SK-N-SH treated with all-trans-retinoic acid at 6 μM for 48 hours (cell line): ENCODE data around the gene FAM234A.
"Not testable (repeated sequence)": the region's sequence is repeated elsewhere in the genome, so short reads cannot be mapped to it uniquely, and the experiment has no call there.

Source experiments
- ATAC-seq: fragments of 200-7000 bp; cut with Tn5 transposase; 3 replicates; pipeline ENCODE4 v1.9.1; 2020; ENCODE audit warnings: mild to moderate bottlenecking, moderate library complexity
- ARNTL ChIP-seq: fragments of 450-650 bp; formaldehyde crosslinking; IDR thresholded peaks from 2 replicates; pipeline ENCODE4 v1.5.0; 2020; ENCODE audit warnings: low read depth, mild to moderate bottlenecking, moderate library complexity, borderline replicate concordance
- BACH2 ChIP-seq: fragments of 250-450 bp; sonication (Bioruptor Pico); IDR thresholded peaks from 2 replicates; pipeline ENCODE4 v1.9.0; 2021; ENCODE audit warnings: mild to moderate bottlenecking, borderline replicate concordance
- CSDC2 ChIP-seq: fragments of 250-450 bp; sonication (Bioruptor Pico); IDR thresholded peaks from 2 replicates; pipeline ENCODE4 v1.5.0; 2020; ENCODE audit warnings: mild to moderate bottlenecking, moderate library complexity
- ESRRG ChIP-seq: fragments of 250-450 bp; sonication (Bioruptor Pico); IDR thresholded peaks from 2 replicates; pipeline ENCODE4 v1.6.1; 2021; ENCODE audit warnings: mild to moderate bottlenecking
- GLIS3 ChIP-seq: fragments of 250-450 bp; sonication (Bioruptor Pico); IDR thresholded peaks from 2 replicates; pipeline ENCODE4 v1.5.0; 2020; ENCODE audit warnings: mild to moderate bottlenecking, moderate library complexity
- ISL1 ChIP-seq: fragments of 250-450 bp; sonication (Bioruptor Pico); IDR thresholded peaks from 2 replicates; pipeline ENCODE4 v2.1.2; 2022; ENCODE audit warnings: mild to moderate bottlenecking, moderate library complexity
- OSR1 ChIP-seq: fragments of 250-450 bp; sonication (Bioruptor Pico); IDR thresholded peaks from 2 replicates; pipeline ENCODE4 v1.8.0; 2022; ENCODE audit warnings: moderate library complexity, mild to moderate bottlenecking, inconsistent platforms
- PPARA ChIP-seq: fragments of 250-450 bp; sonication (Bioruptor Pico); IDR thresholded peaks from 2 replicates; pipeline ENCODE4 v1.5.0; 2020; ENCODE audit warnings: mild to moderate bottlenecking, borderline replicate concordance
- TCF4 ChIP-seq: fragments of 250-450 bp; sonication (Bioruptor Pico); IDR thresholded peaks from 2 replicates; pipeline ENCODE4 v1.8.0; 2021; ENCODE audit warnings: mild to moderate bottlenecking, moderate library complexity, borderline replicate concordance
- TOX ChIP-seq: fragments of 250-450 bp; sonication (Bioruptor Pico); IDR thresholded peaks from 2 replicates; pipeline ENCODE4 v1.8.0; 2021; ENCODE audit warnings: mild to moderate bottlenecking, moderate library complexity, borderline replicate concordance
- ZC3H10 ChIP-seq: fragments of 250-450 bp; sonication (Bioruptor Pico); IDR thresholded peaks from 2 replicates; pipeline ENCODE4 v1.5.1; 2021; ENCODE audit warnings: mild to moderate bottlenecking, moderate library complexity
- ZFP3 ChIP-seq: fragments of 250-450 bp; sonication (Bioruptor Pico); IDR thresholded peaks from 2 replicates; pipeline ENCODE4 v1.5.0; 2020; ENCODE audit warnings: mild to moderate bottlenecking, moderate library complexity
- ZFP30 ChIP-seq: fragments of 450-650 bp; formaldehyde crosslinking; IDR thresholded peaks from 2 replicates; pipeline ENCODE4 v1.5.0; 2022; ENCODE audit warnings: mild to moderate bottlenecking, moderate library complexity
- ZNF565 ChIP-seq: fragments of 450-650 bp; formaldehyde crosslinking; conservative IDR thresholded peaks from 2 replicates; pipeline ENCODE4 v1.5.0; 2020; ENCODE audit warnings: low read depth, mild to moderate bottlenecking, moderate library complexity
- ZNF70 ChIP-seq: fragments of 450-650 bp; formaldehyde crosslinking; IDR thresholded peaks from 2 replicates; pipeline ENCODE4 v1.5.0; 2020; ENCODE audit warnings: mild to moderate bottlenecking, moderate library complexity
- ZNF8 ChIP-seq: fragments of 450-650 bp; formaldehyde crosslinking; IDR thresholded peaks from 2 replicates; pipeline ENCODE4 v1.5.0; 2020; ENCODE audit warnings: mild to moderate bottlenecking, moderate library complexity
- TF ChIP-seq, protein P1 (sequence below): fragments of 250-450 bp; sonication (Bioruptor Pico); IDR thresholded peaks from 2 replicates; pipeline ENCODE4 v1.5.1; 2020; ENCODE audit warnings: low read depth, mild to moderate bottlenecking, moderate library complexity
- TF ChIP-seq, protein P2 (sequence below): fragments of 250-450 bp; sonication (Bioruptor Pico); IDR thresholded peaks from 2 replicates; pipeline ENCODE4 v1.5.1; 2021; ENCODE audit warnings: mild to moderate bottlenecking, moderate library complexity
- TF ChIP-seq, protein P3 (sequence below): fragments of 250-450 bp; sonication (Bioruptor Pico); IDR thresholded peaks from 2 replicates; pipeline ENCODE4 v1.8.0; 2020; ENCODE audit warnings: mild to moderate bottlenecking, moderate library complexity, borderline replicate concordance
- TF ChIP-seq, protein P4 (sequence below): fragments of 250-450 bp; sonication (Bioruptor Pico); IDR thresholded peaks from 2 replicates; pipeline ENCODE4 v1.8.0; 2021; ENCODE audit warnings: low read depth, mild to moderate bottlenecking, moderate library complexity, borderline replicate concordance
- TF ChIP-seq, protein P5 (sequence below): fragments of 250-450 bp; sonication (Bioruptor Pico); IDR thresholded peaks from 2 replicates; pipeline ENCODE4 v1.5.0; 2020; ENCODE audit warnings: mild to moderate bottlenecking, moderate library complexity

Gene FAM234A

DNA sequence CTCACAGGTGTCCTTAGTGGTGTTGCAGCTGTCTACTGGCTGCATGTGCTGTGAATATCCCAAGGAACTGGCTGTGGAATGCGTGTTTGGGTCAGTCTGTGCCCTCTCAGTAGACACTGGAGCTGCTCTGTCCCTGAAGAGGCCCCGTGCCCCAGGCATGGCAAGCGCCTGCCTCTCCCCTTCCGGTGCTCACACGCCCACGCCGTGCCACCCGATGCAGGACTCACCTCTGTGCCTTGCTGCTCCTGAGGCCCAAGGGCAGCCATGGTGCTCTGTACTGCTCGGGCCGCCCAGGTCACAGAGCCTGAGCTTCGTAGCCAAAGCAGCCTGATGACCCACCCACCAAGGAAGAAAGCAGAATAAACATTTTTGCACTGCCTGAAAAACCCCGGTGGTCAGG lies 31.1 kb downstream of the FAM234A start:
- TF ChIP-seq ARNTL (CRISPR knock-in tag) (no peak), ISL1 (CRISPR knock-in tag) (no peak), CSDC2 (CRISPR knock-in tag) (no peak), PPARA (no peak), OSR1 (no peak), TCF4 (CRISPR knock-in tag) (no peak)
- TF ChIP-seq, protein P1, sequence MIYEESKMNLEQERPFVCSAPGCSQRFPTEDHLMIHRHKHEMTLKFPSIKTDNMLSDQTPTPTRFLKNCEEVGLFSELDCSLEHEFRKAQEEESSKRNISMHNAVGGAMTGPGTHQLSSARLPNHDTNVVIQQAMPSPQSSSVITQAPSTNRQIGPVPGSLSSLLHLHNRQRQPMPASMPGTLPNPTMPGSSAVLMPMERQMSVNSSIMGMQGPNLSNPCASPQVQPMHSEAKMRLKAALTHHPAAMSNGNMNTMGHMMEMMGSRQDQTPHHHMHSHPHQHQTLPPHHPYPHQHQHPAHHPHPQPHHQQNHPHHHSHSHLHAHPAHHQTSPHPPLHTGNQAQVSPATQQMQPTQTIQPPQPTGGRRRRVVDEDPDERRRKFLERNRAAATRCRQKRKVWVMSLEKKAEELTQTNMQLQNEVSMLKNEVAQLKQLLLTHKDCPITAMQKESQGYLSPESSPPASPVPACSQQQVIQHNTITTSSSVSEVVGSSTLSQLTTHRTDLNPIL (CRISPR knock-in tag), result no peak
- TF ChIP-seq, protein P2, sequence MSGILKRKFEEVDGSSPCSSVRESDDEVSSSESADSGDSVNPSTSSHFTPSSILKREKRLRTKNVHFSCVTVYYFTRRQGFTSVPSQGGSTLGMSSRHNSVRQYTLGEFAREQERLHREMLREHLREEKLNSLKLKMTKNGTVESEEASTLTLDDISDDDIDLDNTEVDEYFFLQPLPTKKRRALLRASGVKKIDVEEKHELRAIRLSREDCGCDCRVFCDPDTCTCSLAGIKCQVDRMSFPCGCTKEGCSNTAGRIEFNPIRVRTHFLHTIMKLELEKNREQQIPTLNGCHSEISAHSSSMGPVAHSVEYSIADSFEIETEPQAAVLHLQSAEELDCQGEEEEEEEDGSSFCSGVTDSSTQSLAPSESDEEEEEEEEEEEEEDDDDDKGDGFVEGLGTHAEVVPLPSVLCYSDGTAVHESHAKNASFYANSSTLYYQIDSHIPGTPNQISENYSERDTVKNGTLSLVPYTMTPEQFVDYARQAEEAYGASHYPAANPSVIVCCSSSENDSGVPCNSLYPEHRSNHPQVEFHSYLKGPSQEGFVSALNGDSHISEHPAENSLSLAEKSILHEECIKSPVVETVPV (CRISPR knock-in tag), result no peak
- 0 out of 3 replicates have a peak, but pooled peaks have one; percentile 5 for ATAC-seq

DNA sequence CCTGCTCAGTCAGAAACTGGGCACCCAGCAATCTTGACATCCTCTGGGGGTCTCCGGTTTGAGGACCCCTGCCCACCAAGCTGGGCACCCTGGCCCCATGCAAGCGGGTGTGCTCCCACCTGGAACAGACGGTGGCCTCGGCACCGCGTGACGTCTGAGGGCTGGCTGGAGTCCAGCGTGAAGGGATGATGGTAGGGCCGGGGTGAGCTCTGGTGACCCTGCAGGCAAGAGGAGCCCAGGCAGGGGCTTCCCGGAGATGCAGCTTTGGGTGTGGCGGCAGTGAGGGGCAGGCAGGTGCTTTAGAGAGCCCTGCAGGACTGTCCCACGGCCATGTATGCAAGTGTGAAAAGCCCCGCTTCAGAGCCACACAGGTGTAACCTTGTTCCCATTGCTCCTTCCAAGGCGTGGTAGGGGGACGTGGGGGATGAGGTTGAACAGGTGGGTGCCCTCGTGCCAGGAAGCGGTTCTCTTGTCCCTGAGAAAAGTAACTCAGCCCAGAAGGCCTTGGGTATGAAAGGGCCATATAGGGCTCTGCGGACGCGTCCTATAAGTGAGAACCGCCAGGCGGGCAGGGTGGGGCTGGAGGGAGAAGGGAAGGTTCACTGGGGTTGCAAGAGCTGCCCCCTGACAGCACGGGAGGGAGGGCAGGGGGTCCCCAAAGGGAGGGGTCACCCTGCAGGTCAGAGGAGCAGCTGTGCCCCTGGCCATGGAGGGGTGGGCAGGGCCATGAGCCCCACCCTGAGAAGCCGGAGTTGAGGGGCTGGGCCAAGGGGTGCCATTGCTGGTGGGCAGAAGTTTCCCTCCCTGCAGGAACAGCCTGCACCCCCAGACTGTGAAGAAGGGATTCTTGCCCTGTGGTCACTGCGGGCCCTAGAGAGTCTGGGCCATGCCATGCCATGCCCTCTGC lies 31.9 kb downstream of the FAM234A start:
- ATAC-seq, result peak; percentile 9
- TF ChIP-seq, protein P3, sequence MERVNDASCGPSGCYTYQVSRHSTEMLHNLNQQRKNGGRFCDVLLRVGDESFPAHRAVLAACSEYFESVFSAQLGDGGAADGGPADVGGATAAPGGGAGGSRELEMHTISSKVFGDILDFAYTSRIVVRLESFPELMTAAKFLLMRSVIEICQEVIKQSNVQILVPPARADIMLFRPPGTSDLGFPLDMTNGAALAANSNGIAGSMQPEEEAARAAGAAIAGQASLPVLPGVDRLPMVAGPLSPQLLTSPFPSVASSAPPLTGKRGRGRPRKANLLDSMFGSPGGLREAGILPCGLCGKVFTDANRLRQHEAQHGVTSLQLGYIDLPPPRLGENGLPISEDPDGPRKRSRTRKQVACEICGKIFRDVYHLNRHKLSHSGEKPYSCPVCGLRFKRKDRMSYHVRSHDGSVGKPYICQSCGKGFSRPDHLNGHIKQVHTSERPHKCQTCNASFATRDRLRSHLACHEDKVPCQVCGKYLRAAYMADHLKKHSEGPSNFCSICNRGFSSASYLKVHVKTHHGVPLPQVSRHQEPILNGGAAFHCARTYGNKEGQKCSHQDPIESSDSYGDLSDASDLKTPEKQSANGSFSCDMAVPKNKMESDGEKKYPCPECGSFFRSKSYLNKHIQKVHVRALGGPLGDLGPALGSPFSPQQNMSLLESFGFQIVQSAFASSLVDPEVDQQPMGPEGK, result no peak
- TF ChIP-seq BACH2 (no peak), ZFP30 (no peak), ZNF8 (no peak), ZNF70 (no peak), ESRRG (CRISPR knock-in tag) (no peak)
- TF ChIP-seq, protein P4, sequence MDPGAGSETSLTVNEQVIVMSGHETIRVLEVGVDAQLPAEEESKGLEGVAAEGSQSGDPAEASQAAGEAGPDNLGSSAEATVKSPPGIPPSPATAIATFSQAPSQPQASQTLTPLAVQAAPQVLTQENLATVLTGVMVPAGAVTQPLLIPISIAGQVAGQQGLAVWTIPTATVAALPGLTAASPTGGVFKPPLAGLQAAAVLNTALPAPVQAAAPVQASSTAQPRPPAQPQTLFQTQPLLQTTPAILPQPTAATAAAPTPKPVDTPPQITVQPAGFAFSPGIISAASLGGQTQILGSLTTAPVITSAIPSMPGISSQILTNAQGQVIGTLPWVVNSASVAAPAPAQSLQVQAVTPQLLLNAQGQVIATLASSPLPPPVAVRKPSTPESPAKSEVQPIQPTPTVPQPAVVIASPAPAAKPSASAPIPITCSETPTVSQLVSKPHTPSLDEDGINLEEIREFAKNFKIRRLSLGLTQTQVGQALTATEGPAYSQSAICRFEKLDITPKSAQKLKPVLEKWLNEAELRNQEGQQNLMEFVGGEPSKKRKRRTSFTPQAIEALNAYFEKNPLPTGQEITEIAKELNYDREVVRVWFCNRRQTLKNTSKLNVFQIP (CRISPR knock-in tag), result no peak

DNA sequence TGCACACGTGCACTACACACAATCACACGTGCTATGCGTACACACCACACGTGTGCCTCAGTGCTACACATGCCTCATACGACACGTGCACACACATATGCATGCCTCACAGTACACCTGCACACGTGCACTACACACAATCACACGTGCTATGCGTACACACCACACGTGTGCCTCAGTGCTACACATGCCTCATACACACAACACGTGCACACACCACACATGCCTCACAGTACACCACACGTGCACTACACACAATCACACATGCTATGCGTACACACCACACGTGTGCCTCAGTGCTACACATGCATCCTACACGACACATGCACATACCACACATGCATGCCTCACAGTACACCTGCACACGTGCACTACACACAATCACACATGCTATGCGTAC lies 32.9 kb downstream of the FAM234A start:
- ATAC-seq, result not testable (repeated sequence)

DNA sequence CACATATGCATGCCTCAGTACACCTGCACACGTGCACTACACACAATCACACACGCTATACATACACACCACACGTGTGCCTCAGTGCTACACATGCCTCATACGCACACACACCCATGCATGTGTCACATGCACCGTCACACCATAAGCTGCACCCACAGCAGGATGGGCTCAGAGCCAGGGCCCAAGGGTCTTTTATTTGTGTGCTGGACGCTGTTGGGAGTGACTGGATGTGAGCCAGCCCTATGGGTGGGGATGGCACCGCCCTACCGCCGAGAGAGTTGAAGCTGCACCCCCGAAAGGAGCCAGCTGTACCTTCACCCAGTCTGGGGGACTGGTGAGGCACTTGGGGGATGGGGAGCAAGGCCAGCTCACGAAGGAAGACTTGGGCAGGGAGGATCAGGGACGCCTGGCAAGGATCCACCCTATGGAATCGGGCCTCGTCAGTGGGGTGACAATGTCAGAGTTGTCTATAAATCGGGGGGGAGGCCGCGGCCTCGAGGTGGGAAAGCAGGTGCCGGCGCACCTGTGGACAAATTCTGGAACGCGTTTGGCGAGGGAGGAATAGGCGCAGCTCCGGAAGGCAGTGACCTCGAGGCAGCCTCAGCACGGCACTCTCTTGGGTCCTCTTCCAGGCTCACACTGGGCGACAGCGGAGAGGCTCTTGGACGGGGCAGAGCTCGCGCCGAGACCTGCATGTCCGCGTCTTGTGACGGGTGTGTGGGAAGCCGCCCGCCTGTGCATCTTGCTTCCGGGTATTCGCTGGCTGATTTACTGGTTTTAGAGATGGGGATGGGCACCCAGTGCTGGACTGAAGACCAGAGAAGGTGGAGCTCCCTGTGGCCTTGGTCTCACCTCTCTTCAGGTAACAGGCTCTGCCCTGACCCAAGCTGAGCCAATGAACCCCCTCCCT lies 33.8 kb downstream of the FAM234A start:
- ATAC-seq, result no peak; the same call in 2 of the 3 replicates
- TF ChIP-seq ZC3H10 (CRISPR knock-in tag) (no peak), ISL1 (CRISPR knock-in tag) (no peak), BACH2 (no peak), ZNF565 (CRISPR knock-in tag) (no peak), ZFP3 (no peak), OSR1 (no peak), TOX (no peak), GLIS3 (no peak), TCF4 (CRISPR knock-in tag) (no peak), ESRRG (CRISPR knock-in tag) (no peak)
- TF ChIP-seq, protein P4 (CRISPR knock-in tag), result no peak
- TF ChIP-seq, protein P5, sequence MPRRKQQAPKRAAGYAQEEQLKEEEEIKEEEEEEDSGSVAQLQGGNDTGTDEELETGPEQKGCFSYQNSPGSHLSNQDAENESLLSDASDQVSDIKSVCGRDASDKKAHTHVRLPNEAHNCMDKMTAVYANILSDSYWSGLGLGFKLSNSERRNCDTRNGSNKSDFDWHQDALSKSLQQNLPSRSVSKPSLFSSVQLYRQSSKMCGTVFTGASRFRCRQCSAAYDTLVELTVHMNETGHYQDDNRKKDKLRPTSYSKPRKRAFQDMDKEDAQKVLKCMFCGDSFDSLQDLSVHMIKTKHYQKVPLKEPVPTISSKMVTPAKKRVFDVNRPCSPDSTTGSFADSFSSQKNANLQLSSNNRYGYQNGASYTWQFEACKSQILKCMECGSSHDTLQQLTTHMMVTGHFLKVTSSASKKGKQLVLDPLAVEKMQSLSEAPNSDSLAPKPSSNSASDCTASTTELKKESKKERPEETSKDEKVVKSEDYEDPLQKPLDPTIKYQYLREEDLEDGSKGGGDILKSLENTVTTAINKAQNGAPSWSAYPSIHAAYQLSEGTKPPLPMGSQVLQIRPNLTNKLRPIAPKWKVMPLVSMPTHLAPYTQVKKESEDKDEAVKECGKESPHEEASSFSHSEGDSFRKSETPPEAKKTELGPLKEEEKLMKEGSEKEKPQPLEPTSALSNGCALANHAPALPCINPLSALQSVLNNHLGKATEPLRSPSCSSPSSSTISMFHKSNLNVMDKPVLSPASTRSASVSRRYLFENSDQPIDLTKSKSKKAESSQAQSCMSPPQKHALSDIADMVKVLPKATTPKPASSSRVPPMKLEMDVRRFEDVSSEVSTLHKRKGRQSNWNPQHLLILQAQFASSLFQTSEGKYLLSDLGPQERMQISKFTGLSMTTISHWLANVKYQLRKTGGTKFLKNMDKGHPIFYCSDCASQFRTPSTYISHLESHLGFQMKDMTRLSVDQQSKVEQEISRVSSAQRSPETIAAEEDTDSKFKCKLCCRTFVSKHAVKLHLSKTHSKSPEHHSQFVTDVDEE (CRISPR knock-in tag), result no peak
- TF ChIP-seq, protein P3, result no peak
